Stimulated activated CD4-positive, alpha-beta T cell treated with anti-CD3 and anti-CD28 coated beads, Interleukin-4, amount 100 ng/mL, for 48 hours (primary cell): Measurements from ENCODE around the gene SNX12.

ENCODE experiments used
- DNase-seq, 2 donors: peaks; one replicate each; pipeline ENCODE4 v3.0.0-alpha.2; 2020; ENCODE audit warnings: low read depth in 2 of 2

SNX12 gene

DNA sequence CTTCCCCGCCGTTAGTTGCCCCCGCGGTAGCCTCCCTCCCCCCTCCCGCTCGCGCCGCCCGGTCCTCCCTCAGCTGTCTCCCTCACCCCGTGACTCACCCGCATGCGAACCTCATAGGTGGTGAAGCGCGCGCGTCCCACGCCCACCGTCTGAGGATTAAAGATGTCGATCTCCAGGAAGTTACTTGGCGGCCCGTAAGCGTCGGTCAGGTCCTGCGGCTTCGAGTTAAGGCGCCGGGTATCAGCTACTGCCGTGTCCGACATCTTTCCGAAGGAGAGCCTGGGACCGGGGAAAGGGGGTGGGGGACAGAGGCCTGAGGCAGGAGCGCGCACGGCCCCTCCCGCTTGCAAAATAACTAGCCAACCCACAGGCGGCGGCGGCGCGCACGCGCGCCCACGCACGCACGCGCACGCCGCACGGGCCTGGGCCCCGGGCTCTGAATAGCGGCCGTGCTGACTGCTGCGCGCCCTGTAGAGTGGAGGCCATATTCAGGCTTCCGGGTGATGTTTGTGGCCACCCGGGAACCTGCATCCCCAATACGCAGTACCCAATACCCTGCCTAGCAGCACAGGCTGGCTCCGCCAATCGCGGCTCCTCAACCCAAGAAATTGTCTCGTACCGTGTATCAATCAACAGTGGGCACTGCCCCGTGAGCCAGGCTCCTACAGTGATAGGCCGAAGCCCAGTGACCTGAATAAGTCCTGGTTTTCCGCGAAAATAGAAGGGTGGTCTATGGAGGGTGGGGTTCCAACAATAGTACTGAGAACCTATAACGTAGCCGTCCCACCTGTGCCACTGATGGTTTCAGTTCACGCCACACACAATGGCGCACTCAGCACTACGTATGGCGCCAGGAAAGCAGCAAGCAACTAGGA is at the start of gene SNX12:
Gene SNX12, minus strand, starts transcription at position 291 of the 875 bp plus-strand sequence. Its CDS starts 28 bp downstream, at position 263.
- DNase-seq = peak; percentile 75 to 80

DNA sequence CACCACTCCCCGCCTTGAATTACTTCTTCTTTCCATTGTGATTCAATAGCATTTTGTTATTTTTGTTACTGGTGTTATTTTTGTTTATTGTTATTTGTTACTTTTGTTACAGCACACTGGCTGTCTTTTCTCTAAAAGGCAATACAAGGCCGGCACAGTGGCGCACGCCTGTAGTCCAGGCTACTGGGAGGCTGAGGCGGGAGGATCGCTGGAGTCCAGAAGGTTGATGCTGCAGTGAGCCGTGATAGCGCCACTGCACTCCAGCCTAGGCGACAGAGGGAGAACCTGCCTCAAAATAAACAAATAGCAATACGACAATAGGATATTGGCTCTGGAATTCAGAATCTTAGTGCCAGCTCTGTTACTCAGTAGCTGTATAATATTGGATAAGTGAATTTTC is 49.2 kb upstream of the SNX12 start:
- DNase-seq = no peak

DNA sequence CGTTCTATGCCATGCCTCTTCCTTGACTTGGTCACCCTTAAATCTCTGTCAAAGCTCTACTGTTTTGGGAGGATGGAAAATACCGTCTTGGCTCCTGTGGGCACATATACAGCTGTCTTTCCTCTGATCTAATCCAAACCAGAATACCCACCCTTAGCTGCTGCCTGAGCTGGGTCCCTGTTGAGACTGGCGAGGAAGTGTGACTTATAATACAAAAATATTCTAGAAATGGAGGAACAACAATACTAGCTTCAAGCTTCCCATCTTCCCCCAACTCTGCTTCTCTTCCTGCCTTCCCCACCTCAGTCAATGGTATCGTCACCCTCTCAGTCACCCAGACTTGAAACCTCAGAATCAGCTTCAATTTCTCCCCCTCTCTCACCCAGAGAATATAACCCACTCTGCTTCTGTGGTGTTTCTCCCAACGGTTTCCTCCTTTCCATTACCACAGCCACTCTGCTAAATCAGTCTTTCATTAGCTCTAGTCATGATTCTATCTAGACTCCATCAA is 43.8 kb upstream of the SNX12 start:
- DNase-seq = no peak

DNA sequence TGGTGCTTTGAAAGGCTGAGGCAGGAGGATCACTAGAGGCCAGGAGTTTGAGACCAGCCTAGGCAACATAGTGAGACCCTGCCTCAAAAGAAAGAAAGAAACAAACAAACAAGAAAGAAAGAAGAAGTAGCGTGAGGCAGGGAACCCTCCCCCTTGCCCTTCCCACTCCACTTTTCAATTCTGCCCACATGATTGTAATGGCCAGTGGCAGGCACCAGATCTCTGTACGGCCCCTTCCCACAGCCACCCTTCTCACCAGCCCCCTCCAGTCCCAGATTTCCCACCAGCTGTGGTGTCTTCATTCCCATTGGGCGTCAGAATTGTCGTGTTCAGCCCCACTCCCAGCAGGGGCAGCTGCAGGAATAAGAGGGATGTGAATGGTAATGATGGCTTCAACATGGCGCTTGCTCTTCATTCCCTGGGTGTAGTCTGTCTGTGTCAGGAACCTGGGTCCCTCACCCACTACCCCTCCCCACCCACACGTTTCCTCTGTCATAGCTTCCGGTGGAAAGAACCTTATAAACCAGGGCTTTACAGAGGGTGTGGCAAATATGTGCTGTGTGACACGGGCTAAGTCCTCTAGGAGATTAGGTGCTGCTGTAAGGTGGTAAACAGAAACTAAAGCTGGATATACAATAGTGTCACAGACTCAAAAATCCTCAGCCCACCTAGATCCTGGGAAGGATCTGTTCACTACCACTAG is 43.2 kb upstream of the SNX12 start, which contains the start of gene IL2RG:
Gene IL2RG, minus strand, starts transcription at position 437 of the 703 bp plus-strand sequence. Its CDS starts 38 bp downstream, at position 399.
- peak; percentile 39 to 69 for DNase-seq

DNA sequence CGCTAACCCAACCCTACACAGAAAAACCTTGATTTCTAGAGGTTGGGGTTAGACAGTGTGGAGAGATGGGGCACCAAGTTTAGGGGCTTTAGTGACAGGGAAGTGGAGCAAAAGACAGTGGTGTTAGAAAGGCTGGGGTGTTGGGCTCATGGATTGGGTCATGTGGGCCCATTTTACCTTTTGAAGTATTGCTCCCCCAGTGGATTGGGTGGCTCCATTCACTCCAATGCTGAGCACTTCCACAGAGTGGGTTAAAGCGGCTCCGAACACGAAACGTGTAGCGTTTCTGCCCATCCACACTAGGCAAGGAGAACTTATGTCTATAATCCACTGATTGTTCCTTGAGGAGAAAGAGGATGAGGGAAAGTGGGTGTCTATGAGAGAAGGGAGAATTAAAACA is 40.9 kb upstream of the SNX12 start:
- no peak for DNase-seq

DNA sequence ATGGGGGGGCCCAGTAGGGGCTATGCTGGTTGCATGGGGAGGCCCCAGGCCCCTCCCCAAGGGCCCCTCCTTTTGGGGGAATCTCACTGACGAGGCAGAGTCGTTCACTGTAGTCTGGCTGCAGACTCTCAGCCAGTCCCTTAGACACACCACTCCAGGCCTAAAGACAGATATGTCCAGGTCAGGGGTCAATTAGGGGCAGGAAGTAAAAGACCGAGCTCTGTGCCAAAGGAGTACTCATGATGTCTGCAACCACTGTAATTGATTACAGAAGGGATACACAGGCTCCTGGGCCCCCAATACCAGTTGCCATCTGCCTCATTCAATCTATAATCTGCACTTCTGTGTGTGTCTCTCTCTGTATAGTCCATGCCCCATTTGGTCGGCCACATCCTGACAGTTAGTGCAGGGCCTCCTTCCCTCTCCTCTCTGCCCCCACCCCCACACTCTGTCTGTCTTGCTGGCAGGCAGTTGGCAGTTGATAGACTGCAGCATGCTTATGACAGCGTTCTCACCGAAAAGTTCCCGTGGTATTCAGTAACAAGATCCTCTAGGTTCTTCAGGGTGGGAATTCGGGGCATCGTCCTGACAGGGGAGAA is 39.7 kb upstream of the SNX12 start:
- no peak for DNase-seq

DNA sequence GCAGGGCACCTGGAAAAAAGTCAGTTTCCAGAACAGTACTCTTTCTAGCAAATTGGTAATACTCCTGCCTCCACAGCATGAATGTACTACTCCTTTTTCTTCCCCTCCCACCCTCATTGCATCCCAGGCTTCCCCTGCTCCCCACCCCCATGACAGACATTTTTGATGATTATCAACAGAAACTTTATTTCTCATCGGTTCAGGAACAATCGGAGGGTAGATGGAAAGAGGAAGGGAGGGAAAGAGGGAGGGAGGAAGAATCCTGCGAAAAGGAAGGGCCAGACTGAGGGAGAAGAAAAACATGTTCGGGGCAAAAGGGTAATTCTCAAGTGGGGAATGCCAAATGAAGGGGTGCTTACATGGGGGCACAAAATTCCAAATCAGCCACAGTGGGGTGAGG is 39.1 kb upstream of the SNX12 start:
- no peak for DNase-seq

DNA sequence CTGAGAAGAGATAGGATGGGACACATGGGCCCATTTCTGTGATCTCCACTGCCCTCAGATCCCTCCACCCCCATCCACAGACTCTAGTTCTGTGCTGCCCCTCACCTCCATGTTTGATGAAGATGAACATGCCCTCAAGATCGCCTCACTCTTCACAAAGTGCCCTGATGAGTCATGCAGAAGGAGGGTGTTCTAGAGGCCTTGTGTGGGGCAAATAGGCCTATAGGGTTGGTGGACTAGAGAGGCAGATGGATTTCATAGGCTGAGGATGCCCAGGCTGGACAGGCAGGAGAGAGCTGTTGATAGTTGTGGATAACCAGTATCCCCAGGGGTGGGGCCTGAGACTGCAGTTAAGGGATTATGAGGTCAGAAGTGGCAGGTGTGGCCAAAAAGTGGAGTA is 38.3 kb upstream of the SNX12 start, which contains the start of gene CXorf65:
Gene CXorf65, minus strand, starts transcription at position 314 of the 400 bp plus-strand sequence. Its CDS starts 184 bp downstream, at position 130.
- no peak for DNase-seq

DNA sequence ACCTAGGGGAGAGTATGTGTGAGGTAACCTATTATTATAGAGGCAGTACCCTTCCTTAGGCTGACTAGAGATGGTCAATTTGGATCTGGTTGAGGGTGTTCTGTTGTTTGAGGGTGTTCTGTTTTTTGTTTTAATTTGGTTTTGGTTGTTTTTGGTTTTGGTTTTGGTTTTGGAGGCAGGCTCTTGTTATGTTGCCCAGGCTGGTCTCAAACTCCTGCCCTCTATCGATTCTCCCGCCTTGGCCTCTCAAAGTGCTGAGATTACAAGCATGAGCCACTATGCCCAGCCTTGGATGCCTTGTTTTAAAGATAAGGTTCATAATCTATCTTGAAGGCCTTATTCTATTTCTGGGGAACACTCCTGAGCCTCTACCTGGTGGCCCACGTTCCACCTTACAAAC is 37.5 kb upstream of the SNX12 start:
- no peak for DNase-seq

DNA sequence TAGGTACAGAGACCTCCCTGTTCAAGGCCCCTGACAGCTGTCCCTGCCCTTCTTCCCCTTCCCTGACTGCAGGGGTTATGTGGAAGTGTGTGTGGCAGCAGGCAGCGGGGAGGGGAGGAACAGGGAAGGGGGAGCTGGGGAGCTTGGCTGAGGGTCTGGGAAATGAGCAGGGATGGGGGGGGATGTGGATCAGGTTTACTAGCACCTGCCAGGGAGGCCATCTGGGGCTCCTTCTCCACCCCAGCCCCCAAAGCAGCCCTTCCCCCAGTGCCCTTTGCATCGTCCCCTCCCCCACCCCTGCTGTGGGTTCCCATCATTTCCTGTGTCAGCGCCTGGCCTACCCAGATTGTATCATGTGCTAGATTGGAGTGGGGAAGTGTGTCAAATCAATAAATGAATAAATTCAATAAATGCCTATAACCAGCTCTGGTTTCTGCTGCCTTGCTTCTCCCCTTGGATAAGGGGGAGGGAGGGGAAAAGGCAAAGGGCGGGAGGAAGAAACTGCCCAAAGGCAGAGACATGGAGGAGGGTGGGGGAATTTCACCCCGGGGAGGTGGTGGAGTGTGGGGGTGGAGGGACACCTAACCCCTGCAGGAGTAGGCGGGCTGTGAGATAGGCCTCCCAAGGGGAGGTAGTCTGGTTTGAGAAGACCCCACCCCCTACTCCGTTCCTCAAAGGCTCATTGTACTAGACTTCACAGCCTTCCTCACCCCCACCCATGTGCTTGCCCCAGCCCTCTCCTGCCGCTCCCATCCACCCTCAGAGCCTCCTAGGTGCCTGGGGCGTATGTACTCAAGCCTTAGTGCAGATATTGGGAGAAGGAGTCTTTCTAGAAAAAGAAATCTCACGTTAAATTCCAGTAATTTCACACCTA is 35.2 kb upstream of the SNX12 start:
- DNase-seq = no peak

DNA sequence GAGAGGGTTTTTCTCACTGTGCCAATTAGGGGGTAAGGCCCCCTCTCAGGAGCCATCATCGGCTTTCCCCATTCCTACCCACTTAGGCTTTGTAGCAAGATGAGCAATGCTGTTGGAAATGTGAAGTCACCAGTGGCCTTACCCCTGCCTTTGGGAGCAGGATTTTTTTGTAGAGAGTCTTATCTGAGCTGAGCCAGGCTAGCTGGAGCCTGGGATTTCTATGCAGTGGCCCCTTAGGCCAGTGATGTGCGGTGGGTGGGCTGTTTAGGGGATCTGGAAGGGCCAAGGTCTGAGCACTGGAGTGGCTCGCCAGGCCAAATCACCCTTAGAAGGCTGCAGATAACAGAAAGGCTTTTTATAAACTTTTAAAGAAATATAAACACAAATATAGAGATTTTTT is 34.2 kb upstream of the SNX12 start:
- DNase-seq = no peak

DNA sequence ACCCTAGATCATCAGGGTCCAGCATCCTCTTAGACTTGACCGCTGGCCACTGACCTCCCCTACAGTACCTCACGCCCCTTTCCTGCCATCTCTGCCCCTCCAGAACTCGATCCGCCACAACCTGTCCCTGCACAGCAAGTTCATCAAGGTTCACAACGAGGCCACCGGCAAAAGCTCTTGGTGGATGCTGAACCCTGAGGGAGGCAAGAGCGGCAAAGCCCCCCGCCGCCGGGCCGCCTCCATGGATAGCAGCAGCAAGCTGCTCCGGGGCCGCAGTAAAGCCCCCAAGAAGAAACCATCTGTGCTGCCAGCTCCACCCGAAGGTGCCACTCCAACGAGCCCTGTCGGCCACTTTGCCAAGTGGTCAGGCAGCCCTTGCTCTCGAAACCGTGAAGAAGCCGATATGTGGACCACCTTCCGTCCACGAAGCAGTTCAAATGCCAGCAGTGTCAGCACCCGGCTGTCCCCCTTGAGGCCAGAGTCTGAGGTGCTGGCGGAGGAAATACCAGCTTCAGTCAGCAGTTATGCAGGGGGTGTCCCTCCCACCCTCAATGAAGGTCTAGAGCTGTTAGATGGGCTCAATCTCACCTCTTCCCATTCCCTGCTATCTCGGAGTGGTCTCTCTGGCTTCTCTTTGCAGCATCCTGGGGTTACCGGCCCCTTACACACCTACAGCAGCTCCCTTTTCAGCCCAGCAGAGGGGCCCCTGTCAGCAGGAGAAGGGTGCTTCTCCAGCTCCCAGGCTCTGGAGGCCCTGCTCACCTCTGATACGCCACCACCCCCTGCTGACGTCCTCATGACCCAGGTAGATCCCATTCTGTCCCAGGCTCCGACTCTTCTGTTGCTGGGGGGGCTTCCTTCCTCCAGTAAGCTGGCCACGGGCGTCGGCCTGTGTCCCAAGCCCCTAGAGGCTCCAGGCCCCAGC is 32.7 kb upstream of the SNX12 start:
- no peak for DNase-seq

DNA sequence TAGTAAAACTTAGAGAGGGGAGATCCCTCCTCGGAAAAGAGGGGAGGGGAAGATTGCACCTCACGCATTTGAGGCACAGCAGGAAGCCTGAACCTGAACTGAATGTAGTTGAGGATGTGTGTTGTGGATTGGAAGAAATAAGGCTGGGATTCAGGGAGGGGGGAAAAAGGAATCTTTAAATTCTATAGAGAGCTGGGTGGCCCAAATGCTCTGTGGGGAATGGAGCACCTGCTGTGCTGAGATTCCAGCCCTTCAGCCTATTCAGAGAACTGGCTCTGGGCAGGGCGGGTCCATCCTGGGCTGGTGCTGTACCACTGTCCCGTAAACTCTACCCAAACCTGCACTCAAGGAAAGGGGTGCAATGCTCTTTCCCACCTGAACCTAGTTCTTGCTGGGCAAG is 31.6 kb upstream of the SNX12 start:
- no peak for DNase-seq

DNA sequence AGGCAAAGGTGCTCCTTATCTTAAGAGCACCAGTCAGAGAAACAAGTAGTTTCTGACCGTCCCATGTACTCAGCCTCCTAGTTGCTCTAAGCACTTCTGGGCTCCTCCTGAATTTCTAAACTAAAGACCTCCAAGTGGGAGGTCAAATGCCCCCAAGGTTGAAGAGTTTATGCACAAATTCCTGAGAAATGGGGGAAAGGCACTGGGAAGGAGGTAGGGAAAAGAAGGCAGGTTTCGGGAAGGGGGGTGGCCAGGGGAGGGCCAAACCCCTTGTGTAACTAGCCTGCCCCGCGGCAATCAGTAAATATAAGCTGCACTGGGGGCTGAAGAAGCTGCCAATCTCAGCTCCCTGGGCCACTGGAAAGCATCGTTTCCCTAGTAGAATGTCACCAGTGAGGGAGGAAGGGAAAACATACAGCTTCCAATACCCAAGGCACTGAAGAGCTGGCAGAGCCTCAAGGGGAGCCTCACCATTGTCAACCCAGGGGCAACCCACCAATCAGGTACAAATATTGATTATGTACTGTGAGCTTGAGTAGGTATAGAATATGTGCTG is 30.9 kb upstream of the SNX12 start:
- DNase-seq = no peak

DNA sequence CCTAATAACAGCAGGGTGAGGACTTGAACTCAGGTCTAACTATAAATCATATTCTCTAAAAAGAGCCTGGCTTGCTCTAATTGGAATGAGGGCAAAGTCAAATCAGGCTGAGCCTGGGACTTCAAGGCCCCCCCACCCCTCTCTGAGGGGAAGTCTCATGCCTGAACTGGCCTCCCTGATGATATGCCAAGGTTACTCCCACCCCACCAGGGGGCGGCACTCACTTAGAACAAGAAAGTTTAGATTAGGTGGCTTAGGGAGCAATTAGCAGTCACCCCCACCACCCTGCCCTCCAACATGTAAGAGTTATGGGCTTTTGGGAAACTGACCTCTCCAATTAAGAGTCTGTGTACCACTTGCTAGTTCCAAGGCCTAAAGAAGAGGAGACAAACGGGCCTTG is 30.2 kb upstream of the SNX12 start:
- peak; percentile 53 to 59 for DNase-seq

DNA sequence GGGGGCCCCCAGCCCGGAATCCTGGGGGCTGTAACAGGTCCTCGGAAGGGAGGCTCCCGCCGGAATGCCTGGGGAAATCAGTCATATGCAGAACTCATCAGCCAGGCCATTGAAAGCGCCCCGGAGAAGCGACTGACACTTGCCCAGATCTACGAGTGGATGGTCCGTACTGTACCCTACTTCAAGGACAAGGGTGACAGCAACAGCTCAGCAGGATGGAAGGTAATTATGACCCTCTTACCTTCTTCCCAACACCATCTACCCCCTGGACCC is 28.6 kb upstream of the SNX12 start:
- DNase-seq = no peak

DNA sequence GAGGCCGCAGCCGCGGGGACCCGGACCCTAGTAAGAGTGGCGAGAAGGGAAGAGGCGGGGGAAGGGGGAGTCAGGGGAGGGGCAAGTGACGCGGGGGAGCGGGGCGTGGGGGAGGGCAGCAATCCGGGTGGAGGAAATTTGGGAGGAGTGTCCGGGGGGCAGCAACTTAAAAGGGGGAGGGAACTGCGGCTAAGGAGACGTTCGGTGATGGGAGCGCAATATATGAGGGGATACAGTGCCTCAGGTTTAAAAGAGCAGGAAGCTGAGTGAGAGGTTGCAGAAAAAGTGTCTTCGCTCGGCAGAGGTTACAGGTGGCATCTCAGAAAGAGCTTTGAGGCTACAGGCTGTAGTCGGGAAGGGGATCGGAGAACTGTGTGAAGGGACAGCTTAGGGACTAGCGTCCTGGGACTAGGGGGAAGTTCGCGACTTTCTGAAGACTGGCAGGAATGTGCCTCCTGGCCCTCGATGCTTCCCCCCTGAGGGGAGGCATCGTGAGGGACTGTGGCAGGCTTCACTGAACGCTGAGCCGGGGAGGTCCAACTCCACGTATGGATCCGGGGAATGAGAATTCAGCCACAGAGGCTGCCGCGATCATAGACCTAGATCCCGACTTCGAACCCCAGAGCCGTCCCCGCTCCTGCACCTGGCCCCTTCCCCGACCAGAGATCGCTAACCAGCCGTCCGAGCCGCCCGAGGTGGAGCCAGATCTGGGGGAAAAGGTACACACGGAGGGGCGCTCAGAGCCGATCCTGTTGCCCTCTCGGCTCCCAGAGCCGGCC is 28.0 kb upstream of the SNX12 start:
- peak in 1 of 2 donors; percentile 38 for DNase-seq

DNA sequence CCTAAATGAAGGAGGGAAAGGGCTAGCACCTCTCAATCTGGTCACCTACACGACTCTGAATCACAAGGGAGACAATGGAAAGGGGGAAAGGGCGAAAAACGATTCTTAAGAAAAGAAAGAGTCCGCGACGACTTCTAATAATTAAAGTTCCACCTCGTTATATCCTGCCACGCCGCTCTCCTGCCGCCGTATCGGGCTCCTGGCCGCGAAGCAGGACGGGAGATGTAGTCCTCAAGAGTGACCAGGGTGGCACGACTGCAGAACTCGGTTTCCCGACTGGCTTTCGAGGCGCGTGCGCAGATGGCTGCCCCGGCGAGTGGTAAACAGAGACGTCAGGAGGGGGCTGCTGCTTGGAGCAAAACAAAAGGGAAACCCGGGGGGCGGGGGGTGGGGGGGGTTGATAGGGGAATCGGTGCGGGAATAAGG is 27.4 kb upstream of the SNX12 start, which contains the start of gene FOXO4:
Gene FOXO4, plus strand, starts transcription at position 297 of the 426 bp plus-strand sequence. CDS start 678 bp downstream, outside the sequence.
- DNase-seq = peak; percentile 74 to 80

DNA sequence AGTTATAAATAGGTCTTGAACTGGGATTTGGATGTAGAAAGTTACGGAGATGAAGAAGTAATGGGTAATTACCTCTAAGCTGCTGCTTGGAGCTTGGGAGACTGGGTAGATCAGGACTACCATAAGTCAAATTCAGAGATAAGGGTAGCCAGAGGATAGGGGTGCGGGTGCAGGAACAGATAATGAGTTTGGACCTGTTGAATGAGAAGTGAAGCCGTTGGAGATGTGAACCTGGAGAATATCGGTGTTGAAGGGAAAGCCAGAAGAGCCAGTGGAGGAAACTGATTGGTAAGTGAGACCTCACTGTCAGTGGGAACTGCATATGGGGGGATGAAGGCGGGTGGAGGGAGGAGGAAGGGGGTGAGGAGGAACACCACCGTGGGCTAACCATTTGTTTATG is 26.9 kb upstream of the SNX12 start:
- no peak for DNase-seq
